ENCODE results near the gene CTBP1.
A peak's percentile ranks its signal among the peaks of the same experiment; 100 is the strongest.

CTBP1 gene

DNA sequence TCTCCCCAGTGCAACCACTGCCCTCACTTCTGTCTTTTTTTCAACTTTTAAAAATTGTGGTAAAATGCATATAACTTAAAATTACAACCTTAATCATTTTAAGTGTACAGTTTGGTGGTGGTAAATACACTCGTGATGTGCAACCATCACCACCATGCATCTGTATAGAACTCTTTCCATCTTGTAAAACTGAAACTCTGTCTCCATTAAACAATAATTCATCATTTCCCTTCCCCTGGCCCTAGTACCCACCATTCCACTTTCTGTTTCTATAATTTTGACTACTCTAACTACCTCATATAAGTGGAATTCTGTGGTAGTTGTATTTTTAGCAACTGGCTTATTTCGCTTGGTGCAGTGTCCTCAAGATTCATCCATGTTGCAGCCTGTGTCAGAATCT, 6.8 kb upstream of the CTBP1 start:
- H3K9me3 Mint-ChIP-seq, result peaks cover 78% of the 10 kb centered on the region
- H3K4me3 Mint-ChIP-seq, result no peak overlapping the region
- H3K27me3 Mint-ChIP-seq (ENCODE audit: low read depth), result peaks cover 2% of the 10 kb centered on the region
- no peak overlapping the region for H3K27ac Mint-ChIP-seq
- H3K36me3 Mint-ChIP-seq (ENCODE audit: low read depth), result peaks cover 60% of the 10 kb centered on the region
- no peaks in the 10 kb centered on the region for H3K4me1 Mint-ChIP-seq
- TF ChIP-seq, protein P1, sequence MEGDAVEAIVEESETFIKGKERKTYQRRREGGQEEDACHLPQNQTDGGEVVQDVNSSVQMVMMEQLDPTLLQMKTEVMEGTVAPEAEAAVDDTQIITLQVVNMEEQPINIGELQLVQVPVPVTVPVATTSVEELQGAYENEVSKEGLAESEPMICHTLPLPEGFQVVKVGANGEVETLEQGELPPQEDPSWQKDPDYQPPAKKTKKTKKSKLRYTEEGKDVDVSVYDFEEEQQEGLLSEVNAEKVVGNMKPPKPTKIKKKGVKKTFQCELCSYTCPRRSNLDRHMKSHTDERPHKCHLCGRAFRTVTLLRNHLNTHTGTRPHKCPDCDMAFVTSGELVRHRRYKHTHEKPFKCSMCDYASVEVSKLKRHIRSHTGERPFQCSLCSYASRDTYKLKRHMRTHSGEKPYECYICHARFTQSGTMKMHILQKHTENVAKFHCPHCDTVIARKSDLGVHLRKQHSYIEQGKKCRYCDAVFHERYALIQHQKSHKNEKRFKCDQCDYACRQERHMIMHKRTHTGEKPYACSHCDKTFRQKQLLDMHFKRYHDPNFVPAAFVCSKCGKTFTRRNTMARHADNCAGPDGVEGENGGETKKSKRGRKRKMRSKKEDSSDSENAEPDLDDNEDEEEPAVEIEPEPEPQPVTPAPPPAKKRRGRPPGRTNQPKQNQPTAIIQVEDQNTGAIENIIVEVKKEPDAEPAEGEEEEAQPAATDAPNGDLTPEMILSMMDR (IDR thresholded peaks at IDR 0.05; ENCODE audit: unreplicated experiment in 3 of 3), result no peak

DNA sequence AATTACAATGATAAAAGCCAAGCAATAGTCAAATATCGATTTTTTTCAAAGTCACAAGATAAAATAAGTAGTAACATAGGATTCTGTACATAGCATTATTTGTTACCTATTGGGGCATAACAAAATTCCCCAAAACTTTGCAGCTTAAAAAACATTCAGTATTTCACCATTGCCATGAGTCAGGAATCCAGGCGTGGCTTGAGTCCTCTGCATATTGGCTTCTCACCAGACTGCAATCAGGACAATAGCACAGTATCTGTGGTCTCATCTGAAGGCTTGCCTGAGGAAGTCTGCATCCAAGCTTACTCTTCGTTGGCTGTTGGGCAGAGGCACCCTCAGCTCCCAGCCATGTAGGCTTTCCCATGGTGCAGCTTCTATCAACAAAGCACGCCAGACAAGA, 6.2 kb upstream of the CTBP1 start:
- peaks cover 75% of the 10 kb centered on the region for H3K9me3 Mint-ChIP-seq
- H3K4me3 Mint-ChIP-seq, result no peak overlapping the region
- H3K36me3 Mint-ChIP-seq (ENCODE audit: low read depth), result peaks cover 62% of the 10 kb centered on the region
- no peaks in the 10 kb centered on the region for H3K4me1 Mint-ChIP-seq
- H3K27ac Mint-ChIP-seq, result no peak overlapping the region
- TF ChIP-seq, protein P1 (IDR thresholded peaks at IDR 0.05; ENCODE audit: unreplicated experiment in 3 of 3), result no peak
- peaks cover 3% of the 10 kb centered on the region for H3K27me3 Mint-ChIP-seq (ENCODE audit: low read depth)

GRCh38 chr4:1253831-1254230, 4.9 kb upstream of the CTBP1 start:
- Mint-ChIP-seq H3K9me3 (peaks cover 67% of the 10 kb centered on the region), H3K27ac (no peak overlapping the region), H3K27me3 (ENCODE audit: low read depth) (peaks cover 3% of the 10 kb centered on the region), H3K36me3 (ENCODE audit: low read depth) (peaks cover 66% of the 10 kb centered on the region), H3K4me1 (no peaks in the 10 kb centered on the region), H3K4me3 (no peak overlapping the region)
- TF ChIP-seq, protein P1 (IDR thresholded peaks at IDR 0.05; ENCODE audit: unreplicated experiment in 3 of 3), result no peak

DNA sequence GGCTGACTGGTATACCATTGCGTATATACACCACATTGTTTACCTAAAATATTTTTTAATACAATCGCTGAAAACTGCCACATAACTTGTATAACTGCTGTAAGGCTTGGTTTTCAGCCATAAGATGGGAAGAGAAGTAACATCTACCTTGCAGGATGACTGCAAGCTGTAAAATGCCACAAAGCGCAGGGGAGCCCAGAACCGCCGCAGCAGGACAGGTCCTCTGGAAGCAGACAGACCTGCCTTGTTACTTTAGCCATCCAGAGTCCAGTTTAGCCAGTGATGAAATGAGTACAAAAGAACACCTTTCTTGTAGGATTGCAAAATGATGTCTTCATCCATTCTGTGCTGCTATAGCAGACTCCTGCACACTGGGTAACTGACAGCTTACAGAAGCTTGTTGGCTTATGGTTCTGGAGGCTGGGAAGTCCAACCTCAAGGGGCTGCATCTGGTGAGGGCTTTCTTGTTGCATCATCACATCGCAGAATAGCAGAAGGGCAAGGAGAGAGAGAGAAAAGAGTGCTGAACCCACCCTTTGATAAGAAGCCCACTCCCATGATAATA, 4.1 kb upstream of the CTBP1 start:
- H3K27me3 Mint-ChIP-seq (ENCODE audit: low read depth), result peaks cover 3% of the 10 kb centered on the region
- peak overlapping the region; percentile 49 to 70 (median 52) for H3K4me3 Mint-ChIP-seq
- H3K4me1 Mint-ChIP-seq, result no peaks in the 10 kb centered on the region
- TF ChIP-seq, protein P1 (IDR thresholded peaks at IDR 0.05; ENCODE audit: unreplicated experiment in 3 of 3), result no peak
- peaks cover 62% of the 10 kb centered on the region for H3K36me3 Mint-ChIP-seq (ENCODE audit: low read depth)
- peak overlapping the region in 2 of 3 experiments; percentile 10 to 39 for H3K27ac Mint-ChIP-seq
- peaks cover 61% of the 10 kb centered on the region for H3K9me3 Mint-ChIP-seq

DNA sequence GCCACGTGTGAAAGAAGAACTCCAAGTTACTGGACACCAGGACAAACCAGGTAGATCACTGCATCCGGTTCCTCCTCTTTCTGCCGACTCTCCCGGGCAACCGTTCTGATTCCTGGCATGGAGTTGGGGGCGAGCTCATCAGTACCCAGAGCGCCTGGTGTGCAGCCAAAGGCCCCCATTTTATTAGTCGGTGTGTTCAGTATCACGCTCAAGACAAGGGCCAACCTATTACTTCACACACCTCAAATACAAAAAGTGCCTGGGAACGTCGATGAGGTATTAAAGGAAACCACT, 2.8 kb upstream of the CTBP1 start:
- Mint-ChIP-seq H3K36me3 (ENCODE audit: low read depth) (peaks cover 59% of the 10 kb centered on the region), H3K4me3 (peak overlapping the region; percentile 64 to 91 (median 73)), H3K27ac (peak overlapping the region in 1 of 3 experiments; percentile 34), H3K9me3 (peaks cover 54% of the 10 kb centered on the region), H3K27me3 (ENCODE audit: low read depth) (peaks cover 3% of the 10 kb centered on the region), H3K4me1 (peaks cover 5% of the 10 kb centered on the region)
- TF ChIP-seq, protein P1 (IDR thresholded peaks at IDR 0.05; ENCODE audit: unreplicated experiment in 3 of 3), result no peak
